HL-60 (cell line): ENCODE measurements around the gene SOSTDC1.

Experiments
- DNase-seq, 2 experiments: peaks; one replicate each; pipeline ENCODE4 v3.0.0-alpha.2; 2010 to 2020; ENCODE audit warnings: low read depth in 1 of 2, low spot score in 1 of 2
- H3K27ac ChIP-seq: fragments of 250-450 bp; sonication (Bioruptor Pico); replicated peaks from 2 replicates; pipeline ENCODE4 v1.5.1; 2020; ENCODE audit warnings: mild to moderate bottlenecking, moderate library complexity
- H3K27me3 ChIP-seq: fragments of 250-450 bp; sonication (Bioruptor Pico); 2 replicates; pipeline ENCODE4 v1.5.1; 2021; ENCODE audit warnings: mild to moderate bottlenecking, moderate library complexity; ENCODE audit not compliant: insufficient read depth, poor library complexity, severe bottlenecking
- H3K4me3 ChIP-seq: replicated peaks from 2 replicates; pipeline ENCODE4 v1.5.1; 2011; ENCODE audit warnings: mild to moderate bottlenecking, control low read depth, low read length; ENCODE audit not compliant: insufficient read depth
- CTCF ChIP-seq: IDR thresholded peaks from one replicate; pipeline ENCODE4 v1.5.1; 2011; ENCODE audit warnings: low read length, control low read depth, inconsistent platforms; ENCODE audit not compliant: insufficient read depth
- GABPA ChIP-seq: IDR thresholded peaks from 2 replicates; pipeline ENCODE4 v1.6.1; 2012; ENCODE audit warnings: low read depth
- POLR2AphosphoS5 ChIP-seq: IDR thresholded peaks from 2 replicates; pipeline ENCODE4 v1.6.1; 2012; ENCODE audit warnings: low read depth
- REST ChIP-seq: IDR thresholded peaks from 2 replicates; pipeline ENCODE4 v1.6.1; 2012; ENCODE audit warnings: low read depth; ENCODE audit not compliant: insufficient replicate concordance
- SPI1 ChIP-seq: IDR thresholded peaks from 2 replicates; pipeline ENCODE4 v1.6.1; 2012; ENCODE audit warnings: low read depth, mild to moderate bottlenecking, borderline replicate concordance

SOSTDC1 gene

GRCh38 chr7:16430133-16430532 is 35.4 kb downstream of the SOSTDC1 start:
- Histone ChIP-seq H3K27me3 (no peaks in the 10 kb centered on the region), H3K27ac (no peak overlapping the region), H3K4me3 (no peak overlapping the region)
- DNase-seq: no peak
- TF ChIP-seq REST: no peak
- no peak for TF ChIP-seq SPI1
- TF ChIP-seq GABPA: no peak
- no peak for TF ChIP-seq CTCF
- no peak for TF ChIP-seq POLR2AphosphoS5

GRCh38 chr7:16428672-16429071 is 36.9 kb downstream of the SOSTDC1 start:
- DNase-seq: peak in 1 of 2 experiments; percentile 27
- Histone ChIP-seq H3K4me3 (no peak overlapping the region), H3K27me3 (no peaks in the 10 kb centered on the region), H3K27ac (no peak overlapping the region)
- peak; percentile 44 for TF ChIP-seq REST
- peak; percentile 72; the same call in 1 of the 2 replicates for TF ChIP-seq SPI1
- no peak for TF ChIP-seq GABPA
- TF ChIP-seq POLR2AphosphoS5: no peak
- TF ChIP-seq CTCF: no peak

GRCh38 chr7:16428182-16428581 is 37.4 kb downstream of the SOSTDC1 start:
- TF ChIP-seq SPI1: no peak
- TF ChIP-seq CTCF: no peak
- TF ChIP-seq REST: no peak
- TF ChIP-seq GABPA: no peak
- no peak for TF ChIP-seq POLR2AphosphoS5
- Histone ChIP-seq H3K4me3 (no peak overlapping the region), H3K27ac (no peak overlapping the region), H3K27me3 (no peaks in the 10 kb centered on the region)
- DNase-seq: no peak
